Islet precursor cell (in vitro differentiated cells): ENCODE measurements around the gene PET100.
"Not testable (repeated sequence)": the region's sequence is repeated elsewhere in the genome, so short reads cannot be mapped to it uniquely, and the experiment has no call there.

ENCODE experiments used
- DNase-seq: peaks from one replicate; pipeline ENCODE4 v3.0.0-alpha.2; 2018

PET100 gene

DNA sequence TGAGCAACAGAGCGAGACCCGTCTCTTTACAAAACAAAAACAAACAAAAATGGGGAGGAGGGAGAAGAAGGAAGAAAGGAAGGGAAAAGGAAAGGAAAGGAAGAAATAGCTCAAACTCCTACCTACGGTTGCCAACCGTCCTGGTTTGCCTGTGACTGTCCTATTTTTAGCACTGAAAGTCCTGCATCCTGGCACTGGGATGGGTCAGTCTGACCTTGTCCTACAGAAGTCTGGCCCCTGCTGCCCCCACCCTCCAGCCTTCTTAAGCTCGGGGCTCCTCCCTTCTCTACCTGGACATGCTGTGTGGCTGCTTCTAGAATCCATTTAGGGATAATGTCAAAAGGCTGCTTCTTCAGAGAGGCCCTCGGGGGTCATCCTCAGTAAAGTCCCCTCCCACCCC lies 6.1 kb downstream of the PET100 start:
- no peak for DNase-seq

- no peak for DNase-seq
These were observed 6.7 kb downstream of the PET100 start for GRCh38 chr19:7636317-7636690.

- peak; percentile 91 for DNase-seq
These were observed 7.2 kb downstream of the PET100 start, which contains the start of gene STXBP2 for GRCh38 chr19:7636691-7637373. Gene STXBP2 (plus strand): TSS chr19:7637110. CDS start chr19:7637150, 40 bp downstream.

GRCh38 chr19:7637374-7638256 lies 8.0 kb downstream of the PET100 start:
- no peak for DNase-seq

GRCh38 chr19:7638802-7639465 lies 9.3 kb downstream of the PET100 start:
- no peak for DNase-seq

DNA sequence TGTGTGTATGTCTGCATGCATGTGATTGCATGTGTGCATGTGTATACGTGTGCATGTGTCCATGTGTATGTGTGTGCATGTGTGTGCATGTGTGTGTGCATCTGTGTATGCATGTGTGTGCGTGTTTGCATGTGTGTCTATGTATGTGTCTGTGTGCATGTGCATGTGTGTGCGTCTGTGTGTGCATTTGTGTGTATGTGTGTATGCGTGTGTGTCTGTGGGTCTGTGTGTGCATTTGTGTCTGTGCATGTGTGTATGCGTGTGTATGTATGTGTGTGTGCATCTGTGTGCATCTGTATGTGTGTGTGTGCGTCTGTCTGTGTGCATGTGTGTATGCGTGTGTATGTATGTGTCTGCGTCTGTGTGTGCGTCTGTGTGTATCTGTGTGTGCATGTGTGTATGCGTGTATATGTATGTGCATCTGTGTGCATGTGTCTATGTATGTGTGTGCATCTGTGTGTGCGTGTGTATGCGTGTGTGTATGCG lies 10.3 kb downstream of the PET100 start:
- DNase-seq: no peak

DNA sequence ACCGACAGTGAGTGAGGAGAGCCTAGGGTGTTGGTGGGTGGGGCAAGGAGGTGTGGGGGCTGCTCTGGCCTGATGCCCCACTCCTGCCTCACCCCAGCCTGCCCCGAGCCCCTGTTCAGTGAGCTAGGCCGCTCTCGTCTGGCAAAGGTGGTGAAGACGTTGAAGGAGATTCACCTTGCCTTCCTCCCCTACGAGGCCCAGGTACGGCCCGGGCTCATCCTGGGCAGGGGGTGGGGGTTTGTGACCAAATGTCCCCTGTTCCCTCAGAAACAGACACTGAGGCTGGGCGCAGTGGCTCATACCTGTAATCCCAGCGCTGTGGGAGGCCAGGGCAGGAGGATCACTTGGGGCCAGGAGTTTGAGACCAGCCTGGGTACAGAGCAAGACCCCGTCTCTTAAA lies 11.2 kb downstream of the PET100 start:
- no peak for DNase-seq

- no peak for DNase-seq
These were observed 12.0 kb downstream of the PET100 start for GRCh38 chr19:7641290-7642276.

- no peak for DNase-seq
These were observed 12.9 kb downstream of the PET100 start for GRCh38 chr19:7642295-7643030.

GRCh38 chr19:7643031-7643415 lies 13.4 kb downstream of the PET100 start:
- no peak for DNase-seq

- not testable (repeated sequence) for DNase-seq
These were observed 14.3 kb downstream of the PET100 start for GRCh38 chr19:7643629-7644549.

DNA sequence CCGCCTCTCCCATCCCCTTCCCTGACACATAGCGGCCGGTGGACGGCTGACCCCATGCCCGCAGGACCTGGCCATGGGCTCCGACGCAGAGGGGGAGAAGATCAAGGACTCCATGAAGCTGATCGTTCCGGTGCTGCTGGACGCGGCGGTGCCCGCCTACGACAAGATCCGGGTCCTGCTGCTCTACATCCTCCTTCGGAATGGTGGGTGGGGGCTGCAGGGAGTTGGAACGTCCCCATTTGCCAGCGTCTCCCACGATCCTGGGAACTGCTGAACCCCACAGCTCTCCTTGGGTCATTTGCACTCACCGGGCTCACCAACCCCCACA lies 14.9 kb downstream of the PET100 start:
- no peak for DNase-seq

GRCh38 chr19:7645163-7645562 lies 15.6 kb downstream of the PET100 start:
- DNase-seq: no peak

DNA sequence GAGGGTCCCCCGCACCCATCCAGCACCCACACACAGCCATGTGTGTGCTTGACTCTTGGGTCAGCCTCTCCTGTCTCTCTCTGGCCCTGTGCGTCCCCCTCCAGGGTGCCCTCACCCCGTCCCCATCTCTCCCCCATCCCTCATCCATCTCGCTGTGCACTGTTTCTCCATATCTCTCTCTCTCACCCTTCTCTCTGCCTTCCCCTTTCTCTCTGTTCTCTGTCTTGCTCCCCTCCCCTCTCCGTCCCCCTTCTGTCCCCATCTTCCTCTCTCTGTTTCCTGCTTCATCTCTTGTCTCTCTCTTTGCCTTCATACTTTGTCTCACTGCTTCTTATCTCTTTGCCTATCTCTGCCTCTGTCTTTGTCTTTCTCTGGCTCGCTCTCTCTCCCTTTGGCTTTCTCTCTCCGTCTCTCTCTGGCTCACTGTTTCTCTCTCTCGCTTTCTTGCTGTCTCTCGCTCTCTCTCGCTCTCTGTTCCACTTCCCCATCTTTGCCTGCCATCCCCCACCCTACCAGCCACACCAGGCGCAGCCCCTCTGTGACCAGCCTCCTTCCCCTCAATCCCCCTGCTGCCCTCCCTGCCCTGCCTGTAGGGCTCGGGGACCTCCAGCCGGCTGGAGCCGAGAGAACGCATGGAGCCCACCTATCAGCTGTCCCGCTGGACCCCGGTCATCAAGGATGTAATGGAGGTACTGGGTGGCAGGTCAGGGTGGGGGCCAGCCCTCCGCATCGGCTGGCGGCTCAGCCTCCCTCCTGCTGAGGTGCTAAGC lies 16.2 kb downstream of the PET100 start:
- no peak for DNase-seq

GRCh38 chr19:7646426-7646700 lies 16.8 kb downstream of the PET100 start:
- DNase-seq: no peak

DNA sequence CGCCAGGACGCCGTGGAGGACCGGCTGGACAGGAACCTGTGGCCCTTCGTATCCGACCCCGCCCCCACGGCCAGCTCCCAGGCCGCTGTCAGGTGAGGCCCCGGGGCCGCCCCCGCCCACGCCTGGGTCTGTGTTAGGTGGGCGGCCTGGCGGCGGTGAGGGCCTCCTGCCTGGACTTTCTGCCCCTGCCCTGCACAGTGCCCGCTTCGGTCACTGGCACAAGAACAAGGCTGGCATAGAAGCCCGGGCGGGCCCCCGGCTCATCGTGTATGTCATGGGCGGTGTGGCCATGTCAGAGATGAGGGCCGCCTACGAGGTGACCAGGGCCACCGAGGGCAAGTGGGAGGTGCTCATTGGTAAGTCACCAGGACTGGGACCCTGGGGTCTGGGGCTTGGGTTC lies 17.6 kb downstream of the PET100 start:
- no peak for DNase-seq

GRCh38 chr19:7648265-7649014 lies 18.8 kb downstream of the PET100 start:
- no peak for DNase-seq

- no peak for DNase-seq
These were observed 20.6 kb downstream of the PET100 start for GRCh38 chr19:7650148-7650547.

- DNase-seq: peak; percentile 89
These were observed 22.6 kb downstream of the PET100 start for GRCh38 chr19:7652061-7652641.
